IgD-negative memory B cell (primary cell): ENCODE results near the gene LIMCH1. TPM values are rescaled to one million over a fixed set of nuclear protein-coding genes. Genes with fewer than 3 reads are reported as not detected.

Experiments used
- polyA plus RNA-seq: library from polyadenylated mRNA; unstranded; fragments of 300-500 nt; fragmentation: Illumina TruSeq; gene quantifications from one replicate; pipeline ENCODE4 v1.2.3, GENCODE V29; 2021

Gene LIMCH1
- polyA plus RNA-seq, 1 donor from 2014 or later = not detected

Other genes with a start within 250 kb of the LIMCH1 start
- gene PHOX2B, start 210.6 kb downstream of the LIMCH1 start, polyA plus RNA-seq = not detected